Sigmoid colon (tissue), 4 donors: ENCODE results near the gene HMBS.
"Not testable (repeated sequence)": the region's sequence is repeated elsewhere in the genome, so short reads cannot be mapped to it uniquely, and the experiment has no call there.

ENCODE experiments used
- EP300 ChIP-seq, 4 donors: sonication (generic); formaldehyde crosslinking; IDR thresholded peaks; one replicate each; pipeline ENCODE4 v1.6.1; 2017; ENCODE audit warnings: antibody characterized with exemption in 4 of 4
- POLR2A ChIP-seq, 2 donors: fragments of 450-650 bp; IDR thresholded peaks; one replicate each; pipeline ENCODE4 v1.6.1; 2016; ENCODE audit warnings: antibody characterized with exemption in 2 of 2, mild to moderate bottlenecking in 2 of 2, moderate library complexity in 2 of 2
- POLR2AphosphoS5 ChIP-seq, 4 donors: sonication (generic); formaldehyde crosslinking; IDR thresholded peaks; one replicate each; pipeline ENCODE4 v1.6.1; 2017; ENCODE audit warnings: antibody characterized with exemption in 4 of 4
- TF ChIP-seq, protein P1 (sequence below), 4 experiments: fragments of 450-650 bp in 3 of 4; fragments of 200-600 bp in 1 of 4; IDR thresholded peaks; one replicate each; pipeline ENCODE4 v1.5.1; 2016 to 2019; ENCODE audit warnings: antibody characterized with exemption in 4 of 4, mild to moderate bottlenecking in 3 of 4, moderate library complexity in 2 of 4

DNA sequence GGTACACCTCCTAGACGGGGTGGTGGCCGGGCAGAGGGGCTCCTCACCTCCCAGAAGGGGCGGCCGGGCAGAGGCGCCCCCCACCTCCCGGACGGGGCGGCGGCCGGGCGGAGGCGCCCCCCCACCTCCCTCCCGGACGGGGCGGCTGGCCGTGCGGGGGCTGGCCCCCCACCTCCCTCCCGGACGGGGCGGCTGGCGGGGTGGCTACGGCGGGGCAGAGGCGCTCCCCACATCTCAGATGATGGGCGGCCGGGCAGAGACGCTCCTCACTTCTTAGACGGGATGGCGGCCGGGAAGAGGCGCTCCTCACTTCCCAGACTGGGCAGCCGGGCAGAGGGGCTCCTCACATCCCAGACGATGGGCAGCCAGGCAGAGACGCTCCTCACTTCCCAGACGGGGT is 25.6 kb upstream of the HMBS start:
- TF ChIP-seq, protein P1, sequence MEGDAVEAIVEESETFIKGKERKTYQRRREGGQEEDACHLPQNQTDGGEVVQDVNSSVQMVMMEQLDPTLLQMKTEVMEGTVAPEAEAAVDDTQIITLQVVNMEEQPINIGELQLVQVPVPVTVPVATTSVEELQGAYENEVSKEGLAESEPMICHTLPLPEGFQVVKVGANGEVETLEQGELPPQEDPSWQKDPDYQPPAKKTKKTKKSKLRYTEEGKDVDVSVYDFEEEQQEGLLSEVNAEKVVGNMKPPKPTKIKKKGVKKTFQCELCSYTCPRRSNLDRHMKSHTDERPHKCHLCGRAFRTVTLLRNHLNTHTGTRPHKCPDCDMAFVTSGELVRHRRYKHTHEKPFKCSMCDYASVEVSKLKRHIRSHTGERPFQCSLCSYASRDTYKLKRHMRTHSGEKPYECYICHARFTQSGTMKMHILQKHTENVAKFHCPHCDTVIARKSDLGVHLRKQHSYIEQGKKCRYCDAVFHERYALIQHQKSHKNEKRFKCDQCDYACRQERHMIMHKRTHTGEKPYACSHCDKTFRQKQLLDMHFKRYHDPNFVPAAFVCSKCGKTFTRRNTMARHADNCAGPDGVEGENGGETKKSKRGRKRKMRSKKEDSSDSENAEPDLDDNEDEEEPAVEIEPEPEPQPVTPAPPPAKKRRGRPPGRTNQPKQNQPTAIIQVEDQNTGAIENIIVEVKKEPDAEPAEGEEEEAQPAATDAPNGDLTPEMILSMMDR (IDR thresholded peaks at IDR 0.05), result not testable (repeated sequence)
- not testable (repeated sequence) for TF ChIP-seq POLR2AphosphoS5, EP300, POLR2A (IDR thresholded peaks at IDR 0.05)
